ENCODE data around the gene RNU1-2. TPM values are rescaled to one million over a fixed set of nuclear protein-coding genes. Genes with fewer than 3 reads are reported as not detected.
"Not testable (repeated sequence)": the region's sequence is repeated elsewhere in the genome, so short reads cannot be mapped to it uniquely, and the experiment has no call there.

Gene RNU1-2
- total RNA-seq, 2 experiments from 2014 or later, result 4,982 to 5,937 TPM

GRCh38 chr1:16915627-16915973 is 19.8 kb downstream of the RNU1-2 start:
- ATAC-seq (ENCODE audit: poor library complexity) (no peak), DNase-seq (peak in 1 of 14 experiments; percentile 37)
- TF ChIP-seq CTCF (IDR thresholded peaks at IDR 0.05), result no peak
- Histone ChIP-seq H3K4me1 (ENCODE audit: insufficient read depth, low read length) (peaks cover 34% of the 10 kb centered on the region), H3K27ac (ENCODE audit: low read depth in 1 of 2, low read length in 2 of 2) (no peak overlapping the region), H3K9me3 (ENCODE audit: control insufficient read depth in 1 of 2, insufficient read depth in 1 of 2, low read length in 2 of 2) (no peaks in the 10 kb centered on the region), H3K27me3 (ENCODE audit: control insufficient read depth in 1 of 2, insufficient read depth in 2 of 2, low read length in 2 of 2) (no peaks in the 10 kb centered on the region), H3K36me3 (ENCODE audit: insufficient read depth, low read length) (no peaks in the 10 kb centered on the region), H3K4me3 (ENCODE audit: low read length) (no peak overlapping the region)
- Mint-ChIP-seq H3K9me3 (no peaks in the 10 kb centered on the region), H3K4me1 (ENCODE audit: low read depth) (peaks cover 37% of the 10 kb centered on the region), H3K27ac (peak overlapping the region; percentile 79), H3K27me3 (no peaks in the 10 kb centered on the region), H3K36me3 (ENCODE audit: low read depth) (peaks cover 10% of the 10 kb centered on the region), H3K4me3 (peak overlapping the region; percentile 93)
- ChIA-PET POLR2A (interaction anchor here (1.1 to 3.9 kb wide), 2 partner anchors 9 to 11 kb away, joined by 3 to 35 read pairs; no protein-coding TSS in a partner anchor), CTCF (no interaction called here)
- intact Hi-C loops (cut with DNase I, micrococcal nuclease), result no loop called here

- H3K9me3 Mint-ChIP-seq; H3K36me3 ChIP-seq (ENCODE audit: insufficient read depth, low read length); DNase-seq; H3K36me3 Mint-ChIP-seq (ENCODE audit: low read depth); ATAC-seq (ENCODE audit: poor library complexity); CTCF ChIA-PET; H3K9me3 ChIP-seq (ENCODE audit: control insufficient read depth in 1 of 2, insufficient read depth in 1 of 2, low read length in 2 of 2); H3K27me3 ChIP-seq (ENCODE audit: control insufficient read depth in 1 of 2, insufficient read depth in 2 of 2, low read length in 2 of 2); H3K4me3 ChIP-seq (ENCODE audit: low read length); H3K27me3 Mint-ChIP-seq; intact Hi-C loops (cut with DNase I, micrococcal nuclease); H3K27ac ChIP-seq (ENCODE audit: low read depth in 1 of 2, low read length in 2 of 2): not testable (repeated sequence)
- H3K4me1 ChIP-seq (ENCODE audit: insufficient read depth, low read length), result peaks cover 38% of the 10 kb centered on the region
- Mint-ChIP-seq H3K27ac (peak overlapping the region; percentile 79), H3K4me1 (ENCODE audit: low read depth) (peaks cover 41% of the 10 kb centered on the region), H3K4me3 (peak overlapping the region; percentile 61)
- POLR2A ChIA-PET, result interaction anchor here (1.1 to 3.9 kb wide), 2 partner anchors 9 to 12 kb away, joined by 3 to 35 read pairs; no protein-coding TSS in a partner anchor
These were observed 20.5 kb downstream of the RNU1-2 start for GRCh38 chr1:16916036-16916880.

DNA sequence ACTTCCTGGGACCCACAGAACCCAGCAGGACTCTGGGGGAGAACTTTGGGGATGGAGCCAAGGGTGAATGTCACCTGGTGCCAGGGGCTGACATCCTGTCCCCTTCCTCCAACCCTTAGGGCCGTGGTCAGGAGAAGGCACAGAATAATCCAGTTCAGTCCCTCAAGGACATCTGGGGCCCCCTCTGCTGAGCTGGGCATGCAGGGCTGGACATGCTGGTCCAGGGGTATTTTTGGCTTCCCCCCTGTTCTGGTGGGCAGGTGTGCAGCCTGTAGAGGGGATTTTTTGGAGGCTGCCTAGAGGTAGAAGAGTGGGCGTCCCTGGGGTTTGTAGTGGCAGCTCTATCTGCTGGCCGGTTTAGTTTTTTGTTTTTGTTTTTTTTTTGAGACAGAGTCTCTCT is 22.6 kb downstream of the RNU1-2 start:
- ATAC-seq (ENCODE audit: poor library complexity) (no peak), DNase-seq (no peak)
- H3K4me3 Mint-ChIP-seq, result no peak overlapping the region
- Histone ChIP-seq H3K4me3 (ENCODE audit: low read length) (no peak overlapping the region), H3K27ac (ENCODE audit: low read depth in 1 of 2, low read length in 2 of 2) (no peak overlapping the region), H3K4me1 (ENCODE audit: insufficient read depth, low read length) (peaks cover 39% of the 10 kb centered on the region), H3K9me3 (ENCODE audit: control insufficient read depth in 1 of 2, insufficient read depth in 1 of 2, low read length in 2 of 2) (no peaks in the 10 kb centered on the region), H3K27me3 (ENCODE audit: control insufficient read depth in 1 of 2, insufficient read depth in 2 of 2, low read length in 2 of 2) (no peaks in the 10 kb centered on the region), H3K36me3 (ENCODE audit: insufficient read depth, low read length) (peaks cover 4% of the 10 kb centered on the region)
- ChIA-PET CTCF (interaction anchor here (0.7 kb wide), 1 partner anchor 302 kb away, joined by 3 read pairs; no protein-coding TSS in a partner anchor), POLR2A (no interaction called here)
- TF ChIP-seq CTCF (IDR thresholded peaks at IDR 0.05), result no peak
- H3K9me3 Mint-ChIP-seq, result no peaks in the 10 kb centered on the region
- no peaks in the 10 kb centered on the region for H3K27me3 Mint-ChIP-seq
- no peak overlapping the region for H3K27ac Mint-ChIP-seq
- intact Hi-C loops (cut with DNase I, micrococcal nuclease), result no loop called here
- peaks cover 39% of the 10 kb centered on the region for H3K4me1 Mint-ChIP-seq (ENCODE audit: low read depth)
- H3K36me3 Mint-ChIP-seq (ENCODE audit: low read depth), result peaks cover 10% of the 10 kb centered on the region

DNA sequence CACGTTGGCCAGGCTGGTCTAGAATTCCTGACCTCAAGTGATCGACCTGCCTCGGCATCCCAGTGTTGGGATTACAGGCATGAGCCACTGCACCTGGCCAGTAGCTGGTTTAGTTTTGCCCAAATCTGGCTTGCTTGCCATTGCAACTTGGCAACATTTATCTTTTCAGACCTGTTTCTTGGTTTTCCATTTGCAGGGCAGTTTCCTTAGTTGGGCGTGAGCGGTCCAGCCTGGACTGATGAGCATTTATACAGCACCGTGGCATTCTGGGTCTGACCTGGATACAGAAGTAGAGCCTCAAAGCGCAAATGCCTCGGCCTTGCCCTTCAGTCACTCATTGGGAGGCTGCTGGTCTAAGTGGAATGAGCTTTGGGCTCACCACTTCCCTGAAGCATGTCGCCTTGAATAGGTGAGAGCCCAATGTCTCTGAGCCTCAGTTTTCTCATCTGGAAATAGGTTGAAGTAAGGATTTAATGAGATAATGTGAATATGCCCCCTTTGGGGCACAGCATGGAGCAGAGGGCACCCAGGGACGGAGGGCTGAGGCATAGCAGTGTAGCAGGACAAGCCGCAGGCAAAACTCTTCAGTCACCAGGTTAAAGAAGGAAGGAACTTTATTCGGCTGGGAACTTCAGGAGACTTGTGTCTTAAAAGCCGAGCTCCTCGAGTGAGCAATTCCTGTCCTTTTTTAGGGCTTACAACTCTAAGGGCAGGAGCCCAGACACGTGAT is 23.3 kb downstream of the RNU1-2 start:
- H3K27ac ChIP-seq (ENCODE audit: low read depth in 1 of 2, low read length in 2 of 2); H3K36me3 ChIP-seq (ENCODE audit: insufficient read depth, low read length); intact Hi-C loops (cut with DNase I, micrococcal nuclease); ATAC-seq (ENCODE audit: poor library complexity); H3K27me3 Mint-ChIP-seq; H3K36me3 Mint-ChIP-seq (ENCODE audit: low read depth); H3K9me3 Mint-ChIP-seq; H3K4me3 Mint-ChIP-seq; DNase-seq; H3K9me3 ChIP-seq (ENCODE audit: control insufficient read depth in 1 of 2, insufficient read depth in 1 of 2, low read length in 2 of 2); H3K27me3 ChIP-seq (ENCODE audit: control insufficient read depth in 1 of 2, insufficient read depth in 2 of 2, low read length in 2 of 2); H3K4me3 ChIP-seq (ENCODE audit: low read length); H3K27ac Mint-ChIP-seq: not testable (repeated sequence)
- H3K4me1 Mint-ChIP-seq (ENCODE audit: low read depth), result peaks cover 35% of the 10 kb centered on the region
- CTCF ChIA-PET, result interaction anchor here (0.7 kb wide), 1 partner anchor 303 kb away, joined by 3 read pairs; no protein-coding TSS in a partner anchor
- peaks cover 37% of the 10 kb centered on the region for H3K4me1 ChIP-seq (ENCODE audit: insufficient read depth, low read length)
- POLR2A ChIA-PET, result interaction anchor here (0.8 kb wide), 1 partner anchor 14 kb away, joined by 3 read pairs; no protein-coding TSS in a partner anchor

All from CD4-positive, alpha-beta T cell (primary cell).